Measurements from ENCODE around the gene ZPR1.
"Not testable (repeated sequence)": the region's sequence is repeated elsewhere in the genome, so short reads cannot be mapped to it uniquely, and the experiment has no call there.

ZPR1 gene, protein sequence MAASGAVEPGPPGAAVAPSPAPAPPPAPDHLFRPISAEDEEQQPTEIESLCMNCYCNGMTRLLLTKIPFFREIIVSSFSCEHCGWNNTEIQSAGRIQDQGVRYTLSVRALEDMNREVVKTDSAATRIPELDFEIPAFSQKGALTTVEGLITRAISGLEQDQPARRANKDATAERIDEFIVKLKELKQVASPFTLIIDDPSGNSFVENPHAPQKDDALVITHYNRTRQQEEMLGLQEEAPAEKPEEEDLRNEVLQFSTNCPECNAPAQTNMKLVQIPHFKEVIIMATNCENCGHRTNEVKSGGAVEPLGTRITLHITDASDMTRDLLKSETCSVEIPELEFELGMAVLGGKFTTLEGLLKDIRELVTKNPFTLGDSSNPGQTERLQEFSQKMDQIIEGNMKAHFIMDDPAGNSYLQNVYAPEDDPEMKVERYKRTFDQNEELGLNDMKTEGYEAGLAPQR

DNA sequence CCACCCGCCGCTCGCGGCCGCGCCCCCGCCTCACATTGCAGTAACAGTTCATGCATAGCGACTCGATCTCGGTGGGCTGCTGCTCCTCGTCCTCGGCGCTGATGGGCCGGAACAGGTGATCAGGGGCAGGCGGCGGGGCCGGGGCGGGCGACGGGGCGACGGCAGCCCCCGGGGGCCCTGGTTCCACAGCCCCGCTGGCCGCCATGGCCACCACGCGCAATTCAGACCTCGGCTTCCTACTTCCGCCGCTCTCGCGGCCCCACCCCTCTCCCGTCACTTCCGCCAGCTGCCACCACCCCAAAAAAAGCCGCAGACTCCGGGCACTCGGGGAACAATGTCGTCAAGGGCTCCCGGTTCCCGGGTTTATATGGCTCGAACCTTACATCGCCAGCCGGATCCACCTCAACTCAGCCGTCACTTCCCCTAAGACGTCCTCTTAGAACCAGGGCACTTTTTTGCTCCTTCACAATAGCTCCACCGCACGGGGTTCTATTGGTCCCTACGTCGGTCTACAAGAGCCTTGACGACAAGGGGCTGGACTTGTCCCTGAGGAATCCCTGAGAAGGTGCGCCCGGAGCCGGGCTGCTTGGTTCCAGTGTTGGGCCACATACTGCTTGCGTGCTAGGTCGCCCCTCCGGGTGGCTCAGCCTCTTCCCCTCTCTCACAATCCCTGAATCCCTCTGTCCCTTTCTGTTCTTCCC is at the start of gene ZPR1:
Gene ZPR1, minus strand, starts transcription at position 238 of the 701 bp plus-strand sequence. Its CDS starts 33 bp downstream, at position 205.
- peak; percentile 64 for DNase-seq (ENCODE audit: low read depth, low spot score)

DNA sequence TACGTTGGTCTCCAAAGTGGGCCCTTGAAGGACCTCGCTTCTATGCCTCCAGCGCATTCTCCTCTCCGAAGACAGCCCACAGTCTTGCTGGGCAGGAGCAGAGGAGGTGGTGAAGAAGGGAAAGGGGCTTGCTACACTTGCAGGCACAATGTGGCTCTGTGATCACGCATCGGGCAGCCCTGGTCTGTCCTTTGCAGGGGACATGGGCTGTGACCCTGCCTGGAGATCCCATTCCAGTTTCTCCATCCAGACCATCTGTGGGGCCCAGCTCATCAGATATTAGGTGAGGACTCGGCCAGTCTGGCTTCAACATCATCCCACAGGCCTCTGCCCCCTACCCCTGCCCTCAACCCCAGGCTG is 48.8 kb upstream of the ZPR1 start:
- DNase-seq (ENCODE audit: low read depth, low spot score) = no peak

DNA sequence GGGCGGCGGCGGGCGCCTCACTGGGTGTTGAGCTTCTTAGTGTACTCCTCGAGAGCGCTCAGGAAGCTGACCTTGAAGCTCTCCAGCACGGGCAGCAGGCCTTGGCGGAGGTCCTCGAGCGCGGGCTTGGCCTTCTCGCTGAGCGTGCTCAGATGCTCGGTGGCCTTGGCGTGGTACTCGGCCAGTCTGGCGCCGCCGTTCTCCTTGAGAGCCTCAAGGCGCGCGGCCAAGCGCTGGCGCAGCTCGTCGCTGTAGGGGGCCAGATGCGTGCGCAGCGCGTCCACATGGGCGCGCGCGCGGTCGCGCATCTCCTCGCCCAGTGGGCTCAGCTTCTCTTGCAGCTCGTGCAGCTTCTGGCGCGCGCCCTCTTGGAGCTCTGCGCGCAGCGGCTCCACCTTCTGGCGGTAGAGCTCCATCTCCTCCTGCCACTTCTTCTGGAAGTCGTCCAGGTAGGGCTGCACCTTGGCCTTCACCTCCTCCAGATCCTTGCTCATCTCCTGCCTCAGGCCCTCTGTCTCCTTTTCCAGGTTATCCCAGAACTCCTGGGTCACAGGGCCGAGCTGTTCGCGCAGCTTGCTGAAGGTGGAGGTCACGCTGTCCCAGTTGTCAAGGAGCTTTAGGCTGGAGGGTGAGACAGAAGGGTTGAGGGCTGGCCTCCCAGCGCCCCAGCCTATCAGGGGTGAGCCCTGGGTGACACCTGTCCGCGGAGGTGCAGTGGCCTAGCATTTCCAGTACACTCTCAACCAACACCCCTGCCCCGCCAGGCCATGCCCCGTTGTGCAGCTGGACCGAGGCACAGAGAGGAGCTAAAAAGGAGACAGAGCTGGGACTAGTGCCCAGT is 48.2 kb upstream of the ZPR1 start:
- peak; percentile 43 for DNase-seq (ENCODE audit: low read depth, low spot score)

GRCh38 chr11:116835042-116835772 is 47.4 kb upstream of the ZPR1 start:
- DNase-seq (ENCODE audit: low read depth, low spot score) = no peak

GRCh38 chr11:116834535-116835041 is 46.8 kb upstream of the ZPR1 start:
- DNase-seq (ENCODE audit: low read depth, low spot score) = not testable (repeated sequence)

DNA sequence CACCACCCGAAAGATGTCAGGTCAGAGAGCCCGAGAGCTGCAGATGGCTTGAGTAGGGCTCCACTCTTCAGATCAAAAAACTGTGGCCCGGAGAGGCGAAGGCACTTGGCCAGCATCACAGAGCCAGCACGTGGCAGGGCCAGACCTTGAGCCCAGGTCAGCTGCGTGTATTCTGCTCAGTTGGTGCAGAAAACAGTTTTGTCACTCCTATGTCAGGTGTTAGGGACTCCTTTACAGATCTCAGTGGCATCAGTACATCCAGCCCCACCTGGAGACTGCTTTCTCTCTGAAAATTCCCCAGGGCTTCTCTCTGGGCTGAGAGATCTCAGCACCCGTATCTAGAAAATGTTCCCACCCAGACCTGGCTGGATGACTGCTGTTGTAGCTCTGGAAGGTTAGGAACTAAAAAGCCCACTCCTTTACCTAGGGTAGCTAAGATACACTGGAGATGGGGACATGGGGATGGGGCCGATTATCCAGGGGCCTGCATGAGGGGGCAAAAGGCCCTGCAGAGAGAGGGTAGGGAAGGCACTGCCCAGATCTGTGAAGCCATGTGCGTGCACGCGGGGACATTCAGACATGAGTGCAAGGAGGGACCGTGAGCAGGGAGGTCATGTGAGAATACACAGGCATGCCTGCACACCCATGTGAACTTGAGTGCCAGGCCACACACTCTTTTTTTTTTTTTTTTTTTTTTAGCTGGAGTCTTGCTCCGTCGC is 46.2 kb upstream of the ZPR1 start:
- no peak for DNase-seq (ENCODE audit: low read depth, low spot score)

DNA sequence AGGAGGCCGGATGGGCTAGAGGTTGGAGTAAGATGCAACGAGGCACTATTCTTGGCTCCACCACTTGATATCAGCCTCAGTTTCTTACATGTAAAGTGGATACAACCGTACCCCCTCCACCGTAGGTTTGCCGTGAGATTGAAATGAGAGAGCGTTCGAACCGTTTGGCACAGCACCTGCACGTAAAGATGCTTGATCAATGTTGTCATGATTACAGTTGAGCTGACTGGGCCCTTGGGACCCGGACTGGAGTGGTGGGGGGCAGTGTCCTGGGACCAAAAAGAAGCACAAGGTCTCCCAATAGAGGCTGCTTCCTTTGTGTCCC is 45.6 kb upstream of the ZPR1 start:
- DNase-seq (ENCODE audit: low read depth, low spot score) = no peak

- no peak for DNase-seq (ENCODE audit: low read depth, low spot score)
Measured at GRCh38 chr11:116832350-116833290, 44.8 kb upstream of the ZPR1 start.

DNA sequence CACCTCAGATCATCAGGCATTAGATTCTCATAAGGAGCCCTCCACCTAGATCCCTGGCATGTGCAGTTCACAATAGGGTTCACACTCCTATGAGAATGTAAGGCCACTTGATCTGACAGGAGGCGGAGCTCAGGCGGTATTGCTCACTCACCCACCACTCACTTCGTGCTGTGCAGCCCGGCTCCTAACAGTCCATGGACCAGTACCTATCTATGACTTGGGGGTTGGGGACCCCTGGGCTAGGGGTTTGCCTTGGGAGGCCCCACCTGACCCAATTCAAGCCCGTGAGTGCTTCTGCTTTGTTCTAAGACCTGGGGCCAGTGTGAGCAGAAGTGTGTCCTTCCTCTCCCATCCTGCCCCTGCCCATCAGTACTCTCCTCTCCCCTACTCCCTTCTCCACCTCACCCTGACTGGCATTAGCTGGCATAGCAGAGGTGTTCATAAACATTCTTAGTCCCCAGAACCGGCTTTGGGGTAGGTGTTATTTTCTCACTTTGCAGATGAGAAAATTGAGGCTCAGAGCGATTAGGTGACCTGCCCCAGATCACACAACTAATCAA is 44.0 kb upstream of the ZPR1 start:
- DNase-seq (ENCODE audit: low read depth, low spot score) = no peak

DNA sequence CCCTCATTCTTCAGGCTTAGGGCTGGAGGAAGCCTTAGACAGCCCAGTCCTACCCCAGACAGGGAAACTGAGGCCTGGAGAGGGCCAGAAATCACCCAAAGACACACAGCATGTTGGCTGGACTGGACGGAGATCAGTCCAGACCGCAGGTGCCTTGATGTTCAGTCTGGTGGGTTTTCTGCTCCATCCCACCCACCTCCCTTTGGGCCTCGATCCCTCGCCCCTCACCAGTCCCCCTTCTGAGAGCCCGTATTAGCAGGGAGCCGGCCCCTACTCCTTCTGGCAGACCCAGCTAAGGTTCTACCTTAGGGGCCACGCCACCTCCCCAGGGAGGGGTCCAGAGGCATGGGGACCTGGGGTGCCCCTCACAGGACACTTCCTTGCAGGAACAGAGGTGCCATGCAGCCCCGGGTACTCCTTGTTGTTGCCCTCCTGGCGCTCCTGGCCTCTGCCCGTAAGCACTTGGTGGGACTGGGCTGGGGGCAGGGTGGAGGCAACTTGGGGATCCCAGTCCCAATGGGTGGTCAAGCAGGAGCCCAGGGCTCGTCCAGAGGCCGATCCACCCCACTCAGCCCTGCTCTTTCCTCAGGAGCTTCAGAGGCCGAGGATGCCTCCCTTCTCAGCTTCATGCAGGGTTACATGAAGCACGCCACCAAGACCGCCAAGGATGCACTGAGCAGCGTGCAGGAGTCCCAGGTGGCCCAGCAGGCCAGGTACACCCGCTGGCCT is 42.5 kb upstream of the ZPR1 start:
- no peak for DNase-seq (ENCODE audit: low read depth, low spot score)

GRCh38 chr11:116829525-116830183 is 41.8 kb upstream of the ZPR1 start, which contains the start of gene APOC3:
Gene APOC3, plus strand, starts transcription at chr11:116829907. Its CDS starts 676 bp downstream, at chr11:116830583.
- DNase-seq (ENCODE audit: low read depth, low spot score) = no peak

DNA sequence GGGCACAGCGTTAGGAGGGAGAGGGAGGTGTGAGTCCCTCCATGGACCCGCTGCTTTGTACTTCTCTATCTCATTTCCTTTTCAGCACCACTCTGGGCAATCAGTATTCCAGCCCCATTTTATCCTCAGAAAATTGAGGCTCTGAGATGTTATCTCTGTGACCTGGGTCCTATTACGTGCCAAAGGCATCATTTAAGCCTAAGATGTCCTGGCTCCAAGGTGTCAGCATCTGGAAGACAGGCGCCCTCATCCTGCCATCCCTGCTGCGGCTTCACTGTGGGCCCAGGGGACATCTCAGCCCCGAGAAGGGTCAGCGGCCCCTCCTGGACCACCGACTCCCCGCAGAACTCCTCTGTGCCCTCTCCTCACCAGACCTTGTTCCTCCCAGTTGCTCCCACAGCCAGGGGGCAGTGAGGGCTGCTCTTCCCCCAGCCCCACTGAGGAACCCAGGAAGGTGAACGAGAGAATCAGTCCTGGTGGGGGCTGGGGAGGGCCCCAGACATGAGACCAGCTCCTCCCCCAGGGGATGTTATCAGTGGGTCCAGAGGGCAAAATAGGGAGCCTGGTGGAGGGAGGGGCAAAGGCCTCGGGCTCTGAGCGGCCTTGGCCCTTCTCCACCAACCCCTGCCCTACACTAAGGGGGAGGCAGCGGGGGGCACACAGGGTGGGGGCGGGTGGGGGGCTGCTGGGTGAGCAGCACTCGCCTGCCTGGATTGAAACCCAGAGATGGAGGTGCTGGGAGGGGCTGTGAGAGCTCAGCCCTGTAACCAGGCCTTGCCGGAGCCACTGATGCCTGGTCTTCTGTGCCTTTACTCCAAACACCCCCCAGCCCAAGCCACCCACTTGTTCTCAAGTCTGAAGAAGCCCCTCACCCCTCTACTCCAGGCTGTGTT is 41.1 kb upstream of the ZPR1 start:
- no peak for DNase-seq (ENCODE audit: low read depth, low spot score)

DNA sequence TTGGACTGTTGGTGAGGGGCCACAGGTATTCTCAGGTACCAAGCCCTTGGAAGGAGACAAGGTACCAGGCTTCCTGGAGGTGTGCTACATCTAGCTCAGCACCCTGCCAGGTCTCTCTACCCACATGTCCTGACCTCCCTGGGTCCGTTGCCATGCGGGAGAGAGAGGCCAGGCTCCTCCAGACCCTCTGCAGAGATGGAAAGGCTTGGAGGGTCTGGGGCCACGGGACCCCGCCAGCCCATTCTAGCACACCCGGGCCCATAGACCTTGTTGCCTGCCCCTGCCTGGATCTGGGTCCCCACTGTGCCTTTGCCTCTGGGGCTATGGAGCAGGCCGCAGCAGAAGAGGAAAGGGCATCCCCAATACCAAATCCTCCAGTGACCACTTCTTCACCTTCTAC is 39.6 kb upstream of the ZPR1 start:
- DNase-seq (ENCODE audit: low read depth, low spot score) = no peak

DNA sequence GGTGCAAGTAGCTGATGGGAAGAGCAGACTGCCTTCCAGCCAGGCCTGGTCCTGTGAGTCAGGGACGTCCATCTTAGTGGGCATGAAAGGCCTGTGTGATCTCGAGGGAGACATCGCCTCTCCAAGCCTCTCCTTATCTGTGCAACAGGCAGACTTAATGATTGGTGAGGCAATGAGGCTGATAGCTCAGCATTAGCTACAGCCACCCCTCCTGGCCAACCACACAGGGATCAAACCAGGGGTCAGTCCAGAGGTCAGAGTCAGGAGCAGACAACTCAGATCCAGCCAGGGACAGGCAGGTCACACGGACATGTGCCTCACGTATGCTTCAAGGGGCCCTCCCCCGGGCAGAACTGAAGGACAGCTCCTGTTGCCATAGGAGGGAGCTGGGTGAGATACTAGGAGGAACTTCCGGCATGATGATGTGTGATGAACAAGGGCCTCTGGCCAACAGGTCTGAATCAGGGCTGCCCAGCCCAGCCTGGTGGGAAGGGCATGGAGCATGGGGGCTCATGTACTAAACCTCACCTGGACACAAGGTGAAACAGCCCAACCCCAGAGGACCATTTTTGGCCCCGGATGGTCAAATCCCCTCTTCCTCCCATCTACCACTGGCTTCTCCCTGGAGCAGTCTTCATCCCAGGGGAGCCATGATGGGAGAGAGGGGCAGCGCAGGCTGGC is 39.1 kb upstream of the ZPR1 start:
- DNase-seq (ENCODE audit: low read depth, low spot score) = no peak

DNA sequence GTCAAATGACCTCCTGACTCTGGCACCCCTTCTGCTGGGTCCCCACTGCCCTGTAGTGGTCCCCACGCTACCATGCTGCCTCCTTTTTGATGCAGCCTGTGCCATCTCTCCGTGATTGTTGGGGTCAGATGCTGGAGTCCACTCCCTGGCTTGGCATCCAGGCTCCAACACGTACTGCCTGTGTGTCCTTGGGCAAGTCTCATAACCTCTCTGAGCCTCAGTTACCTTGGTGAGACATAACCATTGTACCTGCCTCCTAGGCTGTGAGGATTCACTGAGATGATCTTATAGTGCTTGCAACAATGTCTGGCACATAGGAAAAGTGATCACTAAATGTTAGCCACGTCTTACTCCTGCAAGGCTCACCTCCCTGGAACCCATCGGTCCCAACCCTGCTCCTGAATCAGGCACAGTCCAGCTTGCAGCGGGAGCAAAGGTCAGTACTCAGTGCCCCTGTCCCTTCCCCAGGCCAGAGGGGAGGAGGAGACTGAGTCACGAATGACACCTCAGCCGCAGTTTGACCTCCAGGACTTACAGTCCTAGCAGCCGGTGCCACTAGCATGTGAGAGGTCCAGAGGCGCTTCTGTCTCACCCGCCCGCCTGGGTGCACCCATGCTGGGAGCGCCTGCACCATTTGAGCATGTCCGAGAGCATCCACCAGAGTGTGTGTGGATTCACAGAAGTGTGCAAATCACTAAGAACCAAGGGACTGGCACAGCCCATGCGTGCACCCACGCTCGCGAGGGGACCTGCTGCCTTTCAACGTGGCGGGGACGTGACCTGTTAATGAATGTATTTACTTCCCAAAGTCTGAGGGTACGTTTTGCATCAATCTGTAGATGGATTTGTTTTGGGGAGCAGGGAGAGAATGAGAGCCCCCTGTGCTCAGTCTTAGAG is 38.3 kb upstream of the ZPR1 start:
- no peak for DNase-seq (ENCODE audit: low read depth, low spot score)

Measured in activated naive CD8-positive, alpha-beta T cell treated with anti-CD3 and anti-CD28 coated beads, Interleukin-2, amount 50 U/mL, for 16 hours (primary cell).